Adipocyte (in vitro differentiated cells): ENCODE results near the gene ANKRD39.

ENCODE experiments used
- DNase-seq: peaks from one replicate; pipeline ENCODE4 v3.0.0-alpha.2; 2015; ENCODE audit warnings: low read depth
- H3K27me3 ChIP-seq: replicated peaks from 2 replicates; pipeline ENCODE4 v1.7.0; 2013; ENCODE audit warnings: mild to moderate bottlenecking, low read length, moderate library complexity; ENCODE audit not compliant: control insufficient read depth, insufficient read depth
- H3K36me3 ChIP-seq: 2 replicates; pipeline ENCODE4 v1.7.0; 2013; ENCODE audit warnings: low read length, mild to moderate bottlenecking, moderate library complexity; ENCODE audit not compliant: control insufficient read depth, insufficient read depth, severe bottlenecking
- H3K4me1 ChIP-seq: 2 replicates; pipeline ENCODE4 v1.7.0; 2013; ENCODE audit warnings: mild to moderate bottlenecking, low read length, moderate library complexity; ENCODE audit not compliant: control insufficient read depth, insufficient read depth
- H3K4me3 ChIP-seq: 2 replicates; pipeline ENCODE4 v1.7.0; 2013; ENCODE audit warnings: mild to moderate bottlenecking, low read length, moderate library complexity
- H3K9ac ChIP-seq: 2 replicates; pipeline ENCODE4 v1.7.0; 2013; ENCODE audit warnings: mild to moderate bottlenecking, low read length, moderate library complexity
- H3K9me3 ChIP-seq: 2 replicates; pipeline ENCODE4 v1.7.0; 2013; ENCODE audit warnings: mild to moderate bottlenecking, low read length, moderate library complexity; ENCODE audit not compliant: control insufficient read depth

ANKRD39 gene

DNA sequence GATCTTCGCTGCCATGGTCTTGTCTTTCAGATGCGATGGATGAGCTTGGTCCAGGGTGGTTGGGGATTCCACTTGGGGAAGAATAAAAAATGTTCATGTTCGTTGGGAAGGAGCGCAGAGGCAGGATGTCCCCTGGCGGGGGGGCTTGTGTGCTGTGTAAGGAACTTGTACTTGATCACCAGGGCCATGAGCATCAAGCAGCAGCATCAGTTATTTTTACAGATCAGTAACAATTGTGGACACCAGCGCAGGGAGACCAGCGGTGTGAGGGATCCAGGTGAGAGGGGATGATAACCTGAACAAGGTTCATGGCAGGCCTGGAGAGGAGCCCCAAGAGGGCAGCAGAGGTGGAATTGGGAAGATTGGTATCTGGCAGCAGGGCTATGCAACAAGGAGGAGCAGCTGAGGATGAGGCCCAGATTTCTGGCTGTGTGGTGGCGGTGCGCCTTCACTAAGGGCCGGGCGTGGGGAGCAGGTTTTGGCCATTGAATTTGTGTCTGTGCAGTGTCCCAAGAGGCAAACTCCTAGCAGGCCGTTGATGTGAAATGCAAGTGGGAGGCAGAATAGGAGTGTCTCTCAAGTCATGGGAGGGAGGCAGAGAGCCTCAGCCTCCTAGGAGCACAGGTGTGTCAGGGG lies 37.8 kb downstream of the ANKRD39 start:
- DNase-seq = no peak
- H3K9ac ChIP-seq = no peak overlapping the region
- H3K4me3 ChIP-seq = no peak overlapping the region
- no peaks in the 10 kb centered on the region for H3K27me3 ChIP-seq
- H3K36me3 ChIP-seq = no peaks in the 10 kb centered on the region
- H3K9me3 ChIP-seq = no peaks in the 10 kb centered on the region
- H3K4me1 ChIP-seq = peaks cover 11% of the 10 kb centered on the region

DNA sequence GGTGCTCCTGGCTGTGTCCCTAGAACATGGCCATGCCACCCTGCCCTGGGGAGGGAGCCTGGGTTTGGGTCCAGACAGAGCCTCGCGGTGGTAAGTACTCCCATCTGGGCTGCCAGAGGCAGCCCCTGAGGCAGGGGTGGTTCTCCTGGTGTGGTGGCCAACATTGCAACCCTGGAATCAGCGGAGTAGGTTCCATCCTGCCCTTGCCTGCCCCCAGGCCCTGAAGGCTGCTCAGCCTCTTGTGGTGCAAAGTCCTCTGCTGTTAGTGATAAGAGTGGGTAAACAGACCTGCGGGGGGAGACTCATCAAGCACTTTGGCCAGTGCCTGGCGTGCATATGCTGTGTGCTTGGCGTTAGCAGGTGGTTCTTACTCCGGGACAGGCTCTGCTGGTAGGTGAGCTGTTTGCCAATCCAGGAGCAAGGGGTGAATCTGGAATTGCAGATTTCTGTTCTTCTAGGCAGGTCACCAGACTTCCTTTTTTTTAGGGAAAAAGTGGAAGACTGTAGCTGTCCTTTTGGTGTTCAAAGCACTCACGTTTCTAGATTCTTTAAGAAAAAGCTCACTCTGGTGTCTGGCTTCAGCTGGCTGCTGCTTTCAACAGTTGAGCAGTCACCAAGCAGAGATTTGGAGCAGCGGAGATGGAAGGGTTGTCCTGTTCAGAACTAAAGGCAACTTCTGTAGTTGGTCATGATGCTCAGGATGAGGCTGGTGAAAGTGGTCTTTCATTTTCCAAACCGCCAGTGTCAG lies 38.5 kb downstream of the ANKRD39 start:
- Histone ChIP-seq H3K4me1 (peaks cover 11% of the 10 kb centered on the region), H3K9me3 (no peaks in the 10 kb centered on the region), H3K27me3 (no peaks in the 10 kb centered on the region), H3K4me3 (no peak overlapping the region), H3K9ac (no peak overlapping the region), H3K36me3 (no peaks in the 10 kb centered on the region)
- no peak for DNase-seq

DNA sequence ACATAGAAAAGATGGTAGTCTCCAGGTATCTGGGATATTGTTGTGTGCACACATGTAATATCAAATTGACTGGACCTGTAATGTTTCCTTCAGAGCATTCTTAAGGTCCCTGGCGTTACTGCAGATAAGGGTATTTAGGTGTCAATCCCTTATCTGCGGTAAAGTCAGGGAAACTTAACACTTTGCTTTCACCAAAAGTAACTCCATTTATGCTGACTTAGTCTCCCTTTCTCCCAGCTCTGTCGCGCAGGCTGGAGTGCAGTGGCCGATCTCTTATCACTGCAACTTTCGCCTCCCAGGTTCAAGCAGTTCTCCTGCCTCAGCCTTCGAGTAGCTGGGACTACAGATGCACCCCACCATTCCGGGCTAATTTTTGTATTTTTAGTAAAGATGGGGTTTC lies 39.9 kb downstream of the ANKRD39 start:
- Histone ChIP-seq H3K9me3 (no peaks in the 10 kb centered on the region), H3K9ac (no peak overlapping the region), H3K36me3 (no peaks in the 10 kb centered on the region), H3K27me3 (no peaks in the 10 kb centered on the region), H3K4me3 (no peak overlapping the region), H3K4me1 (peaks cover 11% of the 10 kb centered on the region)
- DNase-seq = no peak

DNA sequence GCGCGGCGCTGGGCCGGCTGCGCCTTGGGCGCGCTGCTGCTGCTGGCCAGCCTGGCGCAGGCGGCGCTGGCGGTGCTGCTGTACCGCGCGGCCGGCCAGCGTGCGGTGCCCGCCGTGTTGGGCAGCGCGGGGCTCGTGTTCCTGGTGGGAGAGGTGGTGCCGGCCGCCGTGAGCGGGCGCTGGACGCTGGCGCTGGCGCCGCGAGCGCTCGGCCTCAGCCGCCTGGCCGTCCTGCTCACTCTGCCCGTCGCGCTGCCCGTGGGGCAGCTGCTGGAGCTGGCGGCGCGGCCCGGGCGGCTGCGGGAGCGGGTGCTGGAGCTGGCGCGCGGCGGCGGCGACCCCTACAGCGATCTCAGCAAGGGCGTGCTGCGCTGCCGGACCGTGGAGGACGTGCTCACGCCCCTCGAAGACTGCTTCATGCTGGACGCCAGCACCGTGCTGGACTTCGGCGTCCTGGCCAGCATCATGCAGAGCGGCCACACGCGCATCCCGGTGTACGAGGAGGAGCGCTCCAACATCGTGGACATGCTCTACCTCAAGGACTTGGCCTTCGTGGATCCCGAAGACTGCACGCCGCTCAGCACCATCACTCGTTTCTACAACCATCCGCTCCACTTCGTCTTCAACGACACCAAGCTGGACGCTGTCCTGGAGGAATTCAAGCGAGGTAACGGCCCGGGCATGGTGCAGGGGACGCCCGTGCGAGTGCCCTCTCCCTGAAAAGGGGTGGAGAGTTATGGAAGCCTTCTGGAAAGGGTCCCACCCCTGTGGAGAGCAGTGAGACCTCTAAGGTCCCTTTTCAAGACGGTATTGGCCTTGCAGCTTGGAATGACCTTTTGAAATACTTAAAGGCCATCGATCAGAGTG lies 40.7 kb downstream of the ANKRD39 start:
- H3K4me3 ChIP-seq = peak overlapping the region; percentile 86
- no peaks in the 10 kb centered on the region for H3K9me3 ChIP-seq
- no peaks in the 10 kb centered on the region for H3K27me3 ChIP-seq
- peak overlapping the region; percentile 79 for H3K9ac ChIP-seq
- no peaks in the 10 kb centered on the region for H3K36me3 ChIP-seq
- peaks cover 14% of the 10 kb centered on the region for H3K4me1 ChIP-seq
- DNase-seq = peak; percentile 78

DNA sequence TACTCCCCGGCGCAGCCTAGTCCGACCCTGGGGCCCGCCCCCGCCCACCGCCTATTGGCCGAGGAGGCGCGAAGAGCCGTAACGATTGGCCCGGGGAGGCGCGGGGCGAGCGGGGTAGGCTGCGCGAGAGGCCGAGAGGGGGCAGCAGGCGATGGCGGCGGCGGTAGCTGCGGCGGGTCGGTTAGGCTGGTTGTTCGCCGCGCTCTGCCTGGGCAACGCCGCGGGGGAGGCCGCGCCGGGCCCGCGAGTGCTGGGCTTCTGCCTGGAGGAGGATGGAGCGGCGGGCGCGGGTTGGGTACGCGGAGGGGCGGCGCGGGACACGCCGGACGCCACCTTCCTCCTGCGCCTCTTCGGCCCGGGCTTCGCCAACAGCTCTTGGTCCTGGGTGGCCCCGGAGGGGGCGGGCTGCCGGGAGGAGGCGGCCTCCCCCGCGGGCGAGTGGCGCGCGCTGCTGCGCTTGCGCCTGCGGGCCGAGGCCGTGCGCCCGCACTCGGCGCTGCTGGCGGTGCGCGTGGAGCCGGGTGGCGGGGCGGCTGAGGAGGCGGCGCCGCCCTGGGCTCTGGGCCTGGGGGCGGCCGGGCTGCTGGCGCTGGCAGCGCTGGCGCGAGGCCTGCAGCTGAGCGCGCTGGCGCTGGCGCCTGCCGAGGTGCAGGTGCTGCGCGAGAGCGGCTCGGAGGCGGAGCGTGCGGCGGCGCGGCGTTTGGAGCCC lies 41.5 kb downstream of the ANKRD39 start, which contains the start of gene CNNM3:
Gene CNNM3, plus strand, starts transcription at position 142 of the 709 bp plus-strand sequence. Its CDS starts 10 bp downstream, at position 152.
- Histone ChIP-seq H3K4me3 (peak within 1 kb of the TSS; percentile 86), H3K9ac (peak within 1 kb of the TSS; percentile 79), H3K36me3 (no peaks in the 10 kb centered on the region), H3K27me3 (no peaks in the 10 kb centered on the region), H3K9me3 (no peaks in the 10 kb centered on the region), H3K4me1 (peaks cover 19% of the 10 kb centered on the region)
- peak; percentile 99 for DNase-seq

DNA sequence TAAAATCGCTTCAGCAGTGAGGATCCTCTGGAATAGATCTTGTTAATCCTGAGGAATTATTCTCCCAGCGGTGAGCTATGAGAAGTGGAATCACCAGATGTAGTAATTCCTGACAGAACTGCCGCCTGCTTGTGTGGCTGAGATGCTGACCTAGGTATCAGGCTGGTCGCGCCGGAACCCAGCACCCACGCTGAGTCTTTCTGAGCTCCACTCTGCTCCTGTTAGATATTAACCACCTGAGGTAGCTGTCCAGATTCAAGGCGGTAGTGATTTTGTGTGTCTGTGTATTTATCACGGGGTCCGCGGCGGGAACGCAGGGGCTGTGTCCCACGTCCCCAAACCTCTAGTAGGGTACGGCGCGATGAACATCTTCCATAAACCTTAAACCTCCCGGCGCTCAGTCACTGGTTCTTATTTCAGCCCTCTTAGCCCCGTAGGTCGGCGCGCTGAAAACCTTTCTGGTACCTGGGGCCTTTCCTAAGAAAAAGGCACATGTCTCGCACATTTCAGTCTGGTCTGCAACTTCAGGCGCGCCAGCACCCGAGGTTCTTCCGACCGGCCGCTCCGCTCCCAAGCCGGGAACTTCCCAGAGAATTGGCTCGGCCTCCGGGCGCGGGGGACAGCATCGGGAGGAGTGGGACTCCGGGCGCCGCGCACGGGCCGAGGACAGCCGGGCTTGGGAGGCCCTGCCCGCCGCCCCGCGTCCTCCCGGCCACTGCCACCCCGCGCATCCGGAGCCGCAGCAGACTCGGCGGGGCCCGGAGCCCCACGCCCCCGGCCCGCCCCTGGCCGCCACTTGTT lies 42.3 kb downstream of the ANKRD39 start:
- Histone ChIP-seq H3K36me3 (no peaks in the 10 kb centered on the region), H3K4me1 (peaks cover 19% of the 10 kb centered on the region), H3K9me3 (no peaks in the 10 kb centered on the region), H3K4me3 (peak overlapping the region; percentile 86), H3K9ac (peak overlapping the region; percentile 76), H3K27me3 (no peaks in the 10 kb centered on the region)
- peak; percentile 51 for DNase-seq

DNA sequence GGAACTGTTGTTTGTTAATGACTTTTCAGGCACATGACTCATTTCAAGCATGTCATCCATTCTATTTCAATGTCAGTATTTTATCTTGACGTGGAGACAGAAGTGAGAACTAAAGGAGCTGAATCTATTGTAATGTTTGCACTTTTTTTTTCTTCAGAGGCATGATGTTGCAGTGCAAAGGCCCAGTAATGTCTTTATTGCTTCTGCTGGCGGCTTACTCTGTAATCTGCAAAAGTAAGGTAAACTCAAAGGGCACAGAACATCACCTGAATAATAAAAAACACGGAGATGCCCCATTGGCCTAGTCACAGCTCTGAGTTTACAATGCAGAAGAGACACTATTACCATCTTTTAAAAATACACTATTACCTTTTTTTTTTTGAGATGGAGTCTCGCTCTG lies 44.2 kb downstream of the ANKRD39 start:
- H3K4me3 ChIP-seq = no peak overlapping the region
- no peaks in the 10 kb centered on the region for H3K36me3 ChIP-seq
- H3K9ac ChIP-seq = no peak overlapping the region
- no peaks in the 10 kb centered on the region for H3K27me3 ChIP-seq
- no peaks in the 10 kb centered on the region for H3K9me3 ChIP-seq
- no peak for DNase-seq
- peaks cover 19% of the 10 kb centered on the region for H3K4me1 ChIP-seq

DNA sequence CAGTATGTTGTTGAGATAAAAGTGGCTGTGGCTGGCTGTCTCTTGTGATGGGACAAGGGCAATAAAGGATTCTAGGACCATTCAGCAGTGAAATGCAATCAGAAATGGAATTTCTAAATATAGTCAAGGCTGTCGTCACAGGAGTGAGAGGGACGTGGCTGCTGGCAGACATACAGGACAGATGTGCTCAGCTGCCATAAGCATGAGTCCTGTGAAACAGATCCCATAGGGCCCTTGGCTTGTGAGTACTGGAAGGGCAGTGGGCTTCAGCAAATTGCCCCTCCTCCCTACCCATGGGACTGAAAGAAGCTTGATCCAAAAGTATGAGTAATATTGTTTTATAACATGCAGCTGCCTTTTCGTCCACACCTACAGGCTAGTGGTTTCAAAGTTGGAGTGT lies 45.9 kb downstream of the ANKRD39 start:
- no peak for DNase-seq
- H3K27me3 ChIP-seq = no peaks in the 10 kb centered on the region
- H3K4me3 ChIP-seq = no peak overlapping the region
- no peaks in the 10 kb centered on the region for H3K36me3 ChIP-seq
- H3K9ac ChIP-seq = no peak overlapping the region
- H3K4me1 ChIP-seq = peaks cover 10% of the 10 kb centered on the region
- no peaks in the 10 kb centered on the region for H3K9me3 ChIP-seq

DNA sequence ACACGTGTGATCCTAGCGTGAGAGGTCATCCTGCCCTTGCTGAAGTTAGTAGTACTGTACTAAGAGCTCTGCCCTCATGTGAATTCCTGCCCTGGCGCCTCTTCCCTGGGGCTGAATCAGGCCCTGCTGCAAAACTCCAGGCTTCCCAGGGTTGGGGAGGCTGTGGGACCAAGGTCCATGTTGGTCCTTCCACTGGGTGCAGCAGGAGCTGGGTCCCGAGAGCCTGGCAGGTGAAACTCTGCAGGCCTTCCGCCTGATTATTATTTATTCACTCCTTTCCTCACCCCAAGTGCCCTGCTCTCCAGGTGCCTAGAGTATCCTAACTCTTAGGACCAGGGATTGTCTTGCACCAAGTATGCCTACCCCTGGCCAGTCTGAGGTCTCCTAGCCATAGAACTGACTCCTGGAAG lies 47.0 kb downstream of the ANKRD39 start:
- H3K27me3 ChIP-seq = no peaks in the 10 kb centered on the region
- no peaks in the 10 kb centered on the region for H3K9me3 ChIP-seq
- peaks cover 10% of the 10 kb centered on the region for H3K4me1 ChIP-seq
- H3K9ac ChIP-seq = no peak overlapping the region
- H3K4me3 ChIP-seq = no peak overlapping the region
- H3K36me3 ChIP-seq = no peaks in the 10 kb centered on the region
- DNase-seq = no peak

DNA sequence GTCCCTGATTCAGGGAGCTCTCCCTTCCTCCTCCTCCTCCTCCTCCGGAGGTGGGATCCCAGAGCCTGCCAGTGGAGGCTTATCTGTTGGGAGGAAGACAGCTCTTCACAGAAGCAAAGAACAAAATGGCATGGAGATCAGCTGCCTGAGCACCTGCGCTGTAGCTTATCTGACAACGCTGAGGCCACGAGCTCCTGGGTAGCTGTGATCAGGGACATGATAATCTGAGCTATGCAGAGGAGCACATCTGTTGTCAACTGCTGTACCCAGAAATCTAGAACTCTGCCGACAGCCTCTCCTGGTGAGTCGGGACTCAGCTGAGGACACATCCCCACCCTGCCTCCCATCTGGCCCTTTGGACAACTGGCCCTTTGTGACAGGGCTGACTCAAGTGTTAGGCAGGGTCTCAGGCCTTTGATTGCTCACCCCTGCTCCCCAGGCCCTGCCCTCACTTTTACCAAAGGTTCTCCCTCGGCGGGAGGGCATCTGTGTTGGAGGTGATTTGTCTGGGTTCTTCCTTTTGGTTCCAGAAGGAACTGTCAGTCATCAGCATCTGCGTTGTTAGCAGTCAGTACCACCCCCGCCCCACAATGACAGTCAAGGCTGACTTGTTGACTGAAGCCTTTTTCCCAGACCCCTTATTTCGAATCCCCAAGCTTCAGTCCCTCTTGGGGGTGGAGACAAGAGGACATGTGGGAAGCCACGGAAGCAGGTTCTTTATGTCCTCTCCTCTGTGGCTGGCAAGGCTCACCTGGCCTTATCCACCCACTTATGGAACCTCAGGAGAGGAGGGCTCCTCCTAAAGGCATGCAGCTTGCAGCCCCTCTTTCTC lies 47.6 kb downstream of the ANKRD39 start:
- DNase-seq = no peak
- H3K9me3 ChIP-seq = no peaks in the 10 kb centered on the region
- H3K4me3 ChIP-seq = no peak overlapping the region
- H3K36me3 ChIP-seq = no peaks in the 10 kb centered on the region
- peaks cover 8% of the 10 kb centered on the region for H3K4me1 ChIP-seq
- H3K9ac ChIP-seq = no peak overlapping the region
- H3K27me3 ChIP-seq = no peaks in the 10 kb centered on the region
